ENCODE measurements around the gene IL1RAPL1. TPM values are rescaled to one million over a fixed set of nuclear protein-coding genes. Genes with fewer than 3 reads are reported as not detected.

The IL1RAPL1 gene
- total RNA-seq, 1 experiment from 2014 or later = not detected

DNA sequence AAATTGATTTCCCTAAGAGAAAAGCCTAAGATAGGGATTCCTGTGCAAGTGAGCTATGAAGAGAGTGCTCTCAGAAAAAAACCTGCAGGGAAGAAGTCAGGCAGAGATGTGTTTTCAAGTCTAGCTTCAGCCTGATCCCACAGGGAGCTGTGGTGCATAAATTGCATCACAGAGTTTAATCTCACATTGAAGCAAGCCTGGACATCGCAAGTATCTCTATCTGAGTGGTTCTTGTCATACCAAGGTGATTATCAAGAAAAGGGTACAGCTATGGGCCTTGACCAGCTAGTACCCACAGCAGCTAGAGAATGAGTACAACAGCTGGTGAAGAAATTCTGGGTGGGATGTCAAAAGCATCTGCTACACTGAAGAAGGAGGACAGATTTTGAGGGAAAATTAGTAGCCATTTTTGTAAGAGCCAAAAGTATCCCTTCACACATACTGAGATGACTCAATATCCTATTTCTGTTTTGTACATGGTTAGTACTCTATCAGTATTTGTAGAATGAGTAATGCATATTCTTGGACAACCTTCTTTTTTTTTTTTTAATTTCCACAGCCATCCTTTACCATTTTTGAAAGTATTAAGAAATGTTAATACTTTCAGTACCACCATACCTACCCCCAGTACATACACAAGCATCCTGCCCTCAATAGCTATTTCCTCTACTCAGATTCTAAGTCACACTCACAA, 708.9 kb downstream of the IL1RAPL1 start:
- BruUV-seq (replicated peaks) = no TSS peak
- Mint-ChIP-seq H3K4me1 (ENCODE audit: low read depth, unreplicated experiment) (peaks cover 9% of the 10 kb centered on the region), H3K4me3 (ENCODE audit: low read depth, unreplicated experiment) (no peak overlapping the region), H3K9me3 (ENCODE audit: low read depth, unreplicated experiment) (no peaks in the 10 kb centered on the region), H3K27me3 (ENCODE audit: unreplicated experiment) (no peaks in the 10 kb centered on the region), H3K27ac (ENCODE audit: unreplicated experiment) (no peak overlapping the region), H3K36me3 (ENCODE audit: insufficient read depth, unreplicated experiment) (no peaks in the 10 kb centered on the region)
- DNase-seq = no peak
- intact Hi-C loops (cut with micrococcal nuclease; ENCODE audit: unreplicated experiment) = no loop called here
- TF ChIP-seq, protein P1, sequence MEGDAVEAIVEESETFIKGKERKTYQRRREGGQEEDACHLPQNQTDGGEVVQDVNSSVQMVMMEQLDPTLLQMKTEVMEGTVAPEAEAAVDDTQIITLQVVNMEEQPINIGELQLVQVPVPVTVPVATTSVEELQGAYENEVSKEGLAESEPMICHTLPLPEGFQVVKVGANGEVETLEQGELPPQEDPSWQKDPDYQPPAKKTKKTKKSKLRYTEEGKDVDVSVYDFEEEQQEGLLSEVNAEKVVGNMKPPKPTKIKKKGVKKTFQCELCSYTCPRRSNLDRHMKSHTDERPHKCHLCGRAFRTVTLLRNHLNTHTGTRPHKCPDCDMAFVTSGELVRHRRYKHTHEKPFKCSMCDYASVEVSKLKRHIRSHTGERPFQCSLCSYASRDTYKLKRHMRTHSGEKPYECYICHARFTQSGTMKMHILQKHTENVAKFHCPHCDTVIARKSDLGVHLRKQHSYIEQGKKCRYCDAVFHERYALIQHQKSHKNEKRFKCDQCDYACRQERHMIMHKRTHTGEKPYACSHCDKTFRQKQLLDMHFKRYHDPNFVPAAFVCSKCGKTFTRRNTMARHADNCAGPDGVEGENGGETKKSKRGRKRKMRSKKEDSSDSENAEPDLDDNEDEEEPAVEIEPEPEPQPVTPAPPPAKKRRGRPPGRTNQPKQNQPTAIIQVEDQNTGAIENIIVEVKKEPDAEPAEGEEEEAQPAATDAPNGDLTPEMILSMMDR (IDR thresholded peaks at IDR 0.05; ENCODE audit: unreplicated experiment) = no peak
- CTCF ChIA-PET = interaction anchor here (0.6 kb wide), 1 partner anchor 577 kb away, joined by 4 read pairs; no protein-coding TSS in a partner anchor

DNA sequence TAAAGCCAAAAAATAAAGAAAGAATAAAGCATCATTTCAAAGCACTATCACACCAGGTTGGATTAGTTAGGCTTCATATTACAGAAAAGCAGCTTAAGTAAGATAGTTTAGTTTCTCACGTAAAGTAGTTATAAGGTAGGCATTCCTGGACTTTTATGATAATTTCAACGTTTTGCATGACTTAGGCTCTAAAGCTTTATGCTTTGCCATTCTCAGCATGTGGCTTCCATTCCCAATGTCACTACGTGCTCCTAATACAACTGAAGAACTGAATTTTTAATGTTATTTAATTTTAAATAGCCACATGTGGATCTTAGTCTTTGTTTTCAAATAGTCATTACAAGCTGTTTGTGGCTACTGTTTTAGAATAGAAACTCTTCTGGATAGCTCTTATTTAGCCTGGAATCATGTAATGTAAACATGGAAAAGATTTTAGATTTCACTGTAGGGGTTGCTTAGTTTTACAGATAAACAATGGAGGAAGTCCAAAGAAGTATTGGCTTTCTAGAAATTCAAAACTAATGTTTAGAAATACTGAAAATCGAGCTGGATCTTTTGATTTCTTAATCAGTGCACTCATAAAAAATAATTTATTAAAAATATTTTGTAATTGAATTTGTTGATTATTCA, 710.0 kb downstream of the IL1RAPL1 start:
- no TSS peak for BruUV-seq (replicated peaks)
- H3K27ac Mint-ChIP-seq (ENCODE audit: unreplicated experiment) = no peak overlapping the region
- no peaks in the 10 kb centered on the region for H3K27me3 Mint-ChIP-seq (ENCODE audit: unreplicated experiment)
- intact Hi-C loops (cut with micrococcal nuclease; ENCODE audit: unreplicated experiment) = no loop called here
- TF ChIP-seq, protein P1 (IDR thresholded peaks at IDR 0.05; ENCODE audit: unreplicated experiment) = no peak
- peaks cover 9% of the 10 kb centered on the region for H3K4me1 Mint-ChIP-seq (ENCODE audit: low read depth, unreplicated experiment)
- no peaks in the 10 kb centered on the region for H3K36me3 Mint-ChIP-seq (ENCODE audit: insufficient read depth, unreplicated experiment)
- H3K9me3 Mint-ChIP-seq (ENCODE audit: low read depth, unreplicated experiment) = peaks cover 2% of the 10 kb centered on the region
- H3K4me3 Mint-ChIP-seq (ENCODE audit: low read depth, unreplicated experiment) = no peak overlapping the region
- DNase-seq = no peak
- CTCF ChIA-PET = no interaction called here

DNA sequence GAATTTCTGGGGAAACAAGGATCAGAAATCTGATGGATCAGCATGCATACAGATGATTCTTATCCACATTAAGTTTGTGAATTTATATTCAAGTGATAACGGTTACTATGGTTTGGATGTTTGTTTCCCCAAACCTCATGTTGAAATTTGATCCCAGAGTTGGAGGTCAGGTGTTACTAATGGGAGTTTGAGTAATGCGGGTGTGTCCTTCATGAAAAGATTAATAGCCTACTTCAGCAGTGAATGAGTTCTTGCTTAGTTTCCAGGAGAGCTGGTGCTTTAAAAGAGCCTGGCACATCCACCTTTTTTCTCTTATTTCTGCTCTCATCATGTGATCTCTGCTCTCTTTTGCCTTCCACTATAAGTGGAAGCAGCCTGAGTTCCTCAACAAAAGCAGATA, 712.4 kb downstream of the IL1RAPL1 start:
- Mint-ChIP-seq H3K27ac (ENCODE audit: unreplicated experiment) (no peak overlapping the region), H3K36me3 (ENCODE audit: insufficient read depth, unreplicated experiment) (no peaks in the 10 kb centered on the region), H3K27me3 (ENCODE audit: unreplicated experiment) (no peaks in the 10 kb centered on the region), H3K9me3 (ENCODE audit: low read depth, unreplicated experiment) (peaks cover 5% of the 10 kb centered on the region), H3K4me3 (ENCODE audit: low read depth, unreplicated experiment) (no peak overlapping the region), H3K4me1 (ENCODE audit: low read depth, unreplicated experiment) (peaks cover 9% of the 10 kb centered on the region)
- TF ChIP-seq, protein P1 (IDR thresholded peaks at IDR 0.05; ENCODE audit: unreplicated experiment) = no peak
- intact Hi-C loops (cut with micrococcal nuclease; ENCODE audit: unreplicated experiment) = no loop called here
- DNase-seq = peak; percentile 2
- BruUV-seq (replicated peaks) = no TSS peak
- CTCF ChIA-PET = no interaction called here

DNA sequence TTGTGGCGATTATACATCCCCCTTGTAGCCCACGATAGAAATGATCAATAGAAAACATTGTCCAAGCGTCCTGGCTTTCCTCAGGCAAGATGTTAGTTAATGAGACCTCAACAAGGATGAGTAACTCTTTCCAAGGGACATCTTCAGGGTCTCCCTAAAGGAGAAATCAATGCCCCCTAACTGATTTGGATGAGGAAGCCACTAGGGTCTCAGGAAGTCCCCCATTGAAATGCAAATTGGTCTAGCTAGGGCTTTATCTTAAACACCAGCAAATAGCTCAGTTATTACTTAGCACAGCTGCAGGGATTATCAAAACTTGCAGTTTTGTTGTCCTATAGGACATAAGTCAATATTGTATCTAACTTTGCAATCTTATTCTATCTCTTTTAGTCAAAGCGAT, 721.5 kb downstream of the IL1RAPL1 start:
- BruUV-seq (replicated peaks) = no TSS peak
- no peak overlapping the region for H3K27ac Mint-ChIP-seq (ENCODE audit: unreplicated experiment)
- TF ChIP-seq, protein P1 (IDR thresholded peaks at IDR 0.05; ENCODE audit: unreplicated experiment) = no peak

More for the DNA sequence above, 721.5 kb downstream of the IL1RAPL1 start:
- Mint-ChIP-seq H3K4me3 (ENCODE audit: low read depth, unreplicated experiment) (no peak overlapping the region), H3K9me3 (ENCODE audit: low read depth, unreplicated experiment) (peaks cover 5% of the 10 kb centered on the region), H3K36me3 (ENCODE audit: insufficient read depth, unreplicated experiment) (peaks cover 2% of the 10 kb centered on the region), H3K27me3 (ENCODE audit: unreplicated experiment) (no peaks in the 10 kb centered on the region), H3K4me1 (ENCODE audit: low read depth, unreplicated experiment) (peaks cover 9% of the 10 kb centered on the region)
- no peak for DNase-seq
- CTCF ChIA-PET = no interaction called here
- intact Hi-C loops (cut with micrococcal nuclease; ENCODE audit: unreplicated experiment) = no loop called here
